ENCODE measurements around the gene UBE2D2.

DNA sequence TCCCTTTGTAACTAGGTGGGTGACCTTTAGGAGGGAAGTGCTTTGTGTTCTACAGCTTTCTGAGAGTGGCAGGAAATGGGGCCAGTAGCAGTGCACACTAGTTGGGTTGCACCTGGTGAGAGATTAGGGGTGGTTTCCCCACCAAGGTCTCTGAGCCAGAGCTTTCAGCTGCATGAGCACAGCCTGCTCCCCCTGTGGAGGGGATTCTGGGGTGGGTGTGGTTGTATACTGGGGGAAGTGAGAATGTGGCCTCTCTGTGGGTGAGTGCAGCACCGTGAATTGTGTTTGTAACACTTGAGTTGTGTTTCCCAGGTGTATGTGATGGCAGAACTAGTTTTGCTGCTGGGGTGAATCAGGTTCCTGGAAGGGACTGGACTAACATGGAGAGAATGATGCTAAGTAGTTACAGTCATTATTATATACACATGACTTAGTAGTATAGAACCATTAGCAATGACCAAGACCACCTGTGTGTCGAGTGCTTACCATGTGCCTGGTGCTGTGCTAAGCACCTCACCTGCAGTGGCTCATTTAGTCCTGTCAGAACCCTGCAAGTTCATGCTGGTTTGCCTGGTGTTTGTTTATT, 75.2 kb downstream of the UBE2D2 start:
- TF ChIP-seq POLR2AphosphoS5 (IDR thresholded peaks at IDR 0.05; ENCODE audit: low read depth, low read length) (no peak; the same call in 1 of the 2 replicates), POLR2A (IDR thresholded peaks at IDR 0.05; ENCODE audit: low read depth, low read length) (no peak), TAF1 (IDR thresholded peaks at IDR 0.05; ENCODE audit: borderline replicate concordance, low read depth, low read length) (no peak)

All from GM12892 (cell line).